NCI-H526 treated with DMSO at 0.1 percent for 48 hours (cell line): Measurements from ENCODE around the gene YEATS2.
"Not testable (repeated sequence)": the region's sequence is repeated elsewhere in the genome, so short reads cannot be mapped to it uniquely, and the experiment has no call there.

ENCODE experiments used
- DNase-seq: peaks from one replicate; lab custom pipeline; 2025; lab: John Stamatoyannopoulos, UW

The YEATS2 gene

GRCh38 chr3:183697610-183698317, at the start of gene YEATS2:
Gene YEATS2 (plus strand): TSS chr3:183697797. CDS start chr3:183715163, 17,366 bp downstream.
- peak; percentile 64 for DNase-seq

GRCh38 chr3:183650554-183650953, 47.0 kb upstream of the YEATS2 start:
- no peak for DNase-seq

- no peak for DNase-seq
Measured at GRCh38 chr3:183653209-183654064, 44.2 kb upstream of the YEATS2 start.

- DNase-seq: no peak
Measured at GRCh38 chr3:183654727-183655126, 42.9 kb upstream of the YEATS2 start.

- DNase-seq: no peak
Measured at GRCh38 chr3:183662099-183662498, 35.5 kb upstream of the YEATS2 start.

GRCh38 chr3:183664913-183665381, 32.6 kb upstream of the YEATS2 start:
- DNase-seq: no peak

- DNase-seq: no peak
Measured at GRCh38 chr3:183680061-183680460, 17.5 kb upstream of the YEATS2 start.

GRCh38 chr3:183687705-183688104, 9.9 kb upstream of the YEATS2 start:
- no peak for DNase-seq

GRCh38 chr3:183688874-183689273, 8.7 kb upstream of the YEATS2 start:
- DNase-seq: no peak

- DNase-seq: not testable (repeated sequence)
Measured at GRCh38 chr3:183689621-183690020, 8.0 kb upstream of the YEATS2 start.

GRCh38 chr3:183690402-183690995, 7.1 kb upstream of the YEATS2 start:
- DNase-seq: no peak

- no peak for DNase-seq
Measured at GRCh38 chr3:183692436-183692835, 5.2 kb upstream of the YEATS2 start.

- no peak for DNase-seq
Measured at GRCh38 chr3:183695569-183696364, 1.8 kb upstream of the YEATS2 start.

- no peak for DNase-seq
Measured at GRCh38 chr3:183697123-183697609, 431 bp upstream of the YEATS2 start.

- peak; percentile 16 for DNase-seq
Measured at GRCh38 chr3:183698318-183698751, 738 bp downstream of the YEATS2 start.

GRCh38 chr3:183698756-183699155, 1.2 kb downstream of the YEATS2 start:
- peak; percentile 14 for DNase-seq

GRCh38 chr3:183699238-183699947, 1.8 kb downstream of the YEATS2 start:
- DNase-seq: no peak

- no peak for DNase-seq
Measured at GRCh38 chr3:183701744-183702143, 4.1 kb downstream of the YEATS2 start.

GRCh38 chr3:183703892-183704291, 6.3 kb downstream of the YEATS2 start:
- DNase-seq: not testable (repeated sequence)

- DNase-seq: no peak
Measured at GRCh38 chr3:183710231-183710630, 12.6 kb downstream of the YEATS2 start.

GRCh38 chr3:183711516-183711915, 13.9 kb downstream of the YEATS2 start:
- no peak for DNase-seq
